SK-N-SH treated with all-trans-retinoic acid at 6 μM for 48 hours (cell line): ENCODE results near the gene RAB25.

Source experiments
- BACH2 ChIP-seq: fragments of 250-450 bp; sonication (Bioruptor Pico); IDR thresholded peaks from 2 replicates; pipeline ENCODE4 v1.9.0; 2021; ENCODE audit warnings: mild to moderate bottlenecking, borderline replicate concordance
- CSDC2 ChIP-seq: fragments of 250-450 bp; sonication (Bioruptor Pico); IDR thresholded peaks from 2 replicates; pipeline ENCODE4 v1.5.0; 2020; ENCODE audit warnings: mild to moderate bottlenecking, moderate library complexity
- ESRRG ChIP-seq: fragments of 250-450 bp; sonication (Bioruptor Pico); IDR thresholded peaks from 2 replicates; pipeline ENCODE4 v1.6.1; 2021; ENCODE audit warnings: mild to moderate bottlenecking
- ISL1 ChIP-seq: fragments of 250-450 bp; sonication (Bioruptor Pico); IDR thresholded peaks from 2 replicates; pipeline ENCODE4 v2.1.2; 2022; ENCODE audit warnings: mild to moderate bottlenecking, moderate library complexity
- PATZ1 ChIP-seq: fragments of 250-450 bp; sonication (Bioruptor Pico); IDR thresholded peaks from 2 replicates; pipeline ENCODE4 v1.8.0; 2020; ENCODE audit warnings: mild to moderate bottlenecking, moderate library complexity, borderline replicate concordance
- PPARA ChIP-seq: fragments of 250-450 bp; sonication (Bioruptor Pico); IDR thresholded peaks from 2 replicates; pipeline ENCODE4 v1.5.0; 2020; ENCODE audit warnings: mild to moderate bottlenecking, borderline replicate concordance
- RARB ChIP-seq: fragments of 250-450 bp; sonication (Bioruptor Pico); IDR thresholded peaks from 2 replicates; pipeline ENCODE4 v1.8.0; 2021; ENCODE audit warnings: mild to moderate bottlenecking, moderate library complexity
- SNAI2 ChIP-seq: fragments of 250-450 bp; sonication (Bioruptor Pico); IDR thresholded peaks from 2 replicates; pipeline ENCODE4 v1.5.0; 2020; ENCODE audit warnings: mild to moderate bottlenecking, moderate library complexity
- ZC3H10 ChIP-seq: fragments of 250-450 bp; sonication (Bioruptor Pico); IDR thresholded peaks from 2 replicates; pipeline ENCODE4 v1.5.1; 2021; ENCODE audit warnings: mild to moderate bottlenecking, moderate library complexity
- ZFP3 ChIP-seq: fragments of 250-450 bp; sonication (Bioruptor Pico); IDR thresholded peaks from 2 replicates; pipeline ENCODE4 v1.5.0; 2020; ENCODE audit warnings: mild to moderate bottlenecking, moderate library complexity
- ZFP30 ChIP-seq: fragments of 450-650 bp; formaldehyde crosslinking; IDR thresholded peaks from 2 replicates; pipeline ENCODE4 v1.5.0; 2022; ENCODE audit warnings: mild to moderate bottlenecking, moderate library complexity
- ZNF565 ChIP-seq: fragments of 450-650 bp; formaldehyde crosslinking; conservative IDR thresholded peaks from 2 replicates; pipeline ENCODE4 v1.5.0; 2020; ENCODE audit warnings: low read depth, mild to moderate bottlenecking, moderate library complexity
- ZNF8 ChIP-seq: fragments of 450-650 bp; formaldehyde crosslinking; IDR thresholded peaks from 2 replicates; pipeline ENCODE4 v1.5.0; 2020; ENCODE audit warnings: mild to moderate bottlenecking, moderate library complexity

GRCh38 chr1:156077430-156077760, 16.4 kb downstream of the RAB25 start:
- TF ChIP-seq ZC3H10 (CRISPR knock-in tag) (no peak), ISL1 (CRISPR knock-in tag) (no peak), PPARA (no peak), RARB (CRISPR knock-in tag) (no peak), BACH2 (CRISPR knock-in tag) (no peak), ZFP3 (CRISPR knock-in tag) (no peak), SNAI2 (CRISPR knock-in tag) (no peak), ESRRG (CRISPR knock-in tag) (no peak), ZFP30 (CRISPR knock-in tag) (no peak), PATZ1 (CRISPR knock-in tag) (no peak), CSDC2 (CRISPR knock-in tag) (no peak), ZNF565 (CRISPR knock-in tag) (no peak), ZNF8 (no peak)
